Jurkat, Clone E6-1 (cell line): ENCODE data around the gene BBLN.

ENCODE experiments used
- DNase-seq: peaks from one replicate; pipeline ENCODE4 v3.0.0-alpha.2; 2011; ENCODE audit warnings: low read depth, low spot score
- H3K4me3 ChIP-seq: 2 replicates; pipeline ENCODE4 v1.5.1; 2011; ENCODE audit warnings: mild to moderate bottlenecking, low read length, control low read depth, moderate library complexity

The BBLN gene

DNA sequence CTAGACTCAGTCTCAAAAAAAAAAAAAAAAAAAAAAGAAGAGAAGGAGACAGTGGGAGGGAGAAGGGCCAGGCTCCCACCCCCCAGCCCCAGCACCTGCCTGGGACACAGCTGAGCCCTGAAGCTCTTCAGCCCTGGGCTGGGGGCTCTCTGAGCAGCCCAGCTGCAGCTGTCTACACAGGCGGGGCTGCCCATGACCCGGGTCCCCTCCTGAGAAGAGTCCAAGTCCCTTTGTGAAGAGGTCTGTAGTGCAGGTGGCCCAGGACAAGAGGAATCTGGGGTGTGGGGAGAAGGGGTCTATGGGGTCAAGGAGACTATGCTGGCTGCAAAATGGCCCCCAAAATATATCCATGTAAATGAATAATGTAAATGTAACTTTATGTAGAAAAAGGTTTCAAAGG is 17.5 kb upstream of the BBLN start:
- no peak overlapping the region for H3K4me3 ChIP-seq
- no peak for DNase-seq

DNA sequence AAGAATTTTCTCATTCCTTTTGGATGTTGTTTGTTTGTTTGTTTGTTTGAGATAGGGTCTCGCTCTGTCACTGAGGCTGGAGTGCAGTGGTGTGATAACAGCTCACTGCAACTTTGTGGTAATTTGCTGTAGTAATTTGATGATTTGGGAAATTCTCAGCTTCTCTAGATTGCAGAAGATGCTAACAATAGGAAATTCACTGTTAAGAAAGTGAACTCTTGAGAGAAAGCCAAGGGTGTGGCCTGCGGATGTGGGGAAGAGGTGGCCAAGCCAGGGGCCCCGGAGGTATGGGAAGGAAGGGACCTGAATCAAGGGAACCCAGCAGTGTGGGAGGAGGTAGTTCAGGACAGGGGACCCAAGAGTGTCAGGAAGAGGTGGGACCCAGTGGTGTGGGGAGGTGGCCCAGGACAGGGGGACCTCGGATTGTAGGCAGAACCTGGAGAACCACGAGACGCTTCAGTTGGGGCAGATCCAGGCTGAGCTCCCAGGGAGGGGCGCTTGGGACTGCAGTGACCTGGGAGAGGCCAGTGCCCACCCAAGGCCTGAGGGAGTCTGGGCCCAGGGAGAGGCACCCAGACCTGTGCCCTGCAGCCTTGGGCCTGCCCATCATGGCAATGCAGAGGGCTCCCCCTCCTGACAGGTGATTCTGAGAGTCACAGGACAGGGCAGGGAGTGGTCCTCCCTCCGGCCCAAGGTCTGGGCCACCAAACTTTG is 16.4 kb upstream of the BBLN start:
- H3K4me3 ChIP-seq: no peak overlapping the region
- no peak for DNase-seq

DNA sequence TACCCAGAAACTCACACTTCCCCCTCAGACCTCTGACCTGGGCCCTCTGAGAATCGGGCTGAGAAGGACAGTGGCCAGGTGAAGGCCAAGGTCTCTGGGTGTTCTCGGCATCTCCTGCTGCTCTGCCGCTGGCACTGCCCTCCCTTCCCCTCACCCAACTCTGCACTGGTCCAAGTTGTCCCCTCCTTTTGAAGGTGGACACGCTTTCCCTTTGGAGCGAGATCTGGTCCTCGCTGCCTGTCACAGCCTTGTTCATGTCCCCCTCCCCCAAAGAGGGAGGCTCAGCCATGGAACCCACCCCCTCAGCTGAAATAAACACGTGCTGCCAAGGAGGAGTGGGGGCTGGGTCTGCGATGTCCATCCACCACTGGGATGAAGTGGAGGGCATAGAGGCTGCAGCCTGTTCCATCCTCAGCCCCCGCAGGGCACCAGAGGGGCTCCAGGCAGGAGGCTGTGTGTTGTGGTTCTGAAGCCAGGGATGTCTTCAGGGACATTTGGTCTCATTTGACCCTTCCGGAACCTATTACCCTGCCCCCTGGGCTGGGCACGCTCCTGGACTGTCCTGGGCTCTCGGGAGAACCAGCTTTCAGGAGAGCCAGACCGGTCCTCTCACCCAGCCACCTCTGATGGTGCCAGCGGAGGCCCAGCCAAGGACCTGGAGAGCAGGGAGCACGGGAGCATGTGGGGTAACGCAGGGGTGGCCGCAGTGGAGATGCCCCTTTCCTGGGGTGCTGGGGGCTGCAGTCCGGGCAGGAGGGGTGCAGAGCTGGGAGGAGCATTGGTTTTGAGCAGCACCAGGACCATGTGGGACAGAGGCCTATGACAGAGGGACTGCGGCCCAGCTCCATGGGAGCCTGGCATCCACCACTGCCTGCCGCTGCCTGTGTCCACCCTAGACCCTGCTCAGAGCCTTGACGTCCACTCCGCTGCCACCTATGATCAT is 15.6 kb upstream of the BBLN start:
- no peak for DNase-seq
- no peak overlapping the region for H3K4me3 ChIP-seq

GRCh38 chr9:128145536-128145935 is 14.5 kb upstream of the BBLN start:
- no peak for DNase-seq
- no peak overlapping the region for H3K4me3 ChIP-seq

- H3K4me3 ChIP-seq: no peak overlapping the region
- no peak for DNase-seq
Measured at GRCh38 chr9:128145951-128146351, 14.1 kb upstream of the BBLN start.

GRCh38 chr9:128146591-128147120 is 13.4 kb upstream of the BBLN start:
- no peak overlapping the region for H3K4me3 ChIP-seq
- DNase-seq: no peak

DNA sequence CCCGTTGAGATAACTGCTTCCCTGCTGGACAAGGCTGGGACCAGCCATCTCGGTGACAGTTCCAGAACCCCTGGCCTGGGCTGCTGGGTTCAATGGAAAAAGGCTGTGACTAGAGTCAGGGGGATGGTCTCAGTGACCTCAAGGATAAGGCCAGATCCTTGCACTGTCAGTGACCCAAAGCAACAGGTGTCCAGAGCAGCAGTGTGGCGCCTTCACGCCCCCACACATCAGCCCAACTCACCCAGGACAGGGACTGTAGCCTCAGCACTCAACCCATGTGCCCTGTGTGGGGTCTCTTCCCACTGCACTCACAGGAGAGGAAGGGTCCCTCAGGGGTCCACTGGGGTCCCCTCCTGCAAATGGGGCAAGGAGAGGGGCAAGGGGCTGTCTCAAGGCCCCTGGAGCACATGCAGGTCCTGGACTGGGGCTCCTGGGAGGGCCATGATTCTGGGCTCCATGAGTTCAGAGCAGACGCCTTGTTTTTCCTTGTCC is 11.5 kb upstream of the BBLN start:
- no peak for DNase-seq
- no peak overlapping the region for H3K4me3 ChIP-seq

- no peak for DNase-seq
- H3K4me3 ChIP-seq: no peak within 1 kb of the TSS
Measured at GRCh38 chr9:128149001-128149701, 10.9 kb upstream of the BBLN start, which contains the start of gene LCN2. LCN2 (plus strand) TSS chr9:128149453; CDS start chr9:128149526, 73 bp downstream.

- H3K4me3 ChIP-seq: no peak overlapping the region
- no peak for DNase-seq
Measured at GRCh38 chr9:128149951-128150593, 10.0 kb upstream of the BBLN start.

GRCh38 chr9:128150594-128151308 is 9.3 kb upstream of the BBLN start:
- DNase-seq: no peak
- no peak overlapping the region for H3K4me3 ChIP-seq

DNA sequence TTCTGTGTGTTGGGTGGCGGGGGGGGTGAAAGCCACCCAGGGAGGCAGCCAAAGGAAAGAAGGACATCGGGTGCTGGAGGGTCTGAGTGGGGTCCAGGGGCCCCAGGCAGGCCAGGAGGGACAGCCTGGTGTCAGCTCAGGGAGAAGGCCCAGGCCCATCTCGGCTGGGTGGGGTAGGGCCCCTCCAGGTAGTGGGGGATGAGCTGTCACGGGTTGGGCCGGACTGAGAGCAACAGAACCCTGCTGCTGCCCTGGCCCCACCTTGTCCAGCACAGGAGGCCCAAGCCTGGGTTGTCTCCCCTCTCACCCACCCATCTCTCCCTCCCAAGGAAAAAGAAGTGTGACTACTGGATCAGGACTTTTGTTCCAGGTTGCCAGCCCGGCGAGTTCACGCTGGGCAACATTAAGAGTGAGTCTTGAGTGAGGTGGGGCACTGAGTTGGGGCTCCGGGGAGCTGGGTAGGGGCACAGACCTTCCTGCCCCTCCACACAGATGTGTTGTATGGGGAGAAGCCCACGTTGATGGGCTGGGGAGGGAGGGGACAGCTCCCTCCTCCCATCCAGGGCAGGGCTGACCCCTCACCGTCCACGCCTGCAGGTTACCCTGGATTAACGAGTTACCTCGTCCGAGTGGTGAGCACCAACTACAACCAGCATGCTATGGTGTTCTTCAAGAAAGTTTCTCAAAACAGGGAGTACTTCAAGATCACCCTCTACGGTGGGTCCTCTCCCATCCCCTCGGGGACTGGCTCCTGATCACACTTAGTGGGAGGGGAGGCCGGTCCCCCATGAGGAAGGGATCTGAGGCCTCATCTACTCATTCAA is 8.5 kb upstream of the BBLN start:
- no peak for DNase-seq
- no peak overlapping the region for H3K4me3 ChIP-seq

- DNase-seq: no peak
- H3K4me3 ChIP-seq: no peak overlapping the region
Measured at GRCh38 chr9:128152133-128153059, 7.7 kb upstream of the BBLN start.

GRCh38 chr9:128153060-128153946 is 6.8 kb upstream of the BBLN start:
- no peak overlapping the region for H3K4me3 ChIP-seq

GRCh38 chr9:128153947-128154695 is 5.9 kb upstream of the BBLN start:
- DNase-seq: no peak
- no peak overlapping the region for H3K4me3 ChIP-seq

More at GRCh38 chr9:128153060-128153946, 6.8 kb upstream of the BBLN start:
- DNase-seq: no peak
